ENCODE results near the gene NOC4L. TPM values are rescaled to one million over a fixed set of nuclear protein-coding genes. Genes with fewer than 3 reads are reported as not detected.

The NOC4L gene
- total RNA-seq, 2 experiments from 2014 or later, result 31.0 to 47.6 TPM

DNA sequence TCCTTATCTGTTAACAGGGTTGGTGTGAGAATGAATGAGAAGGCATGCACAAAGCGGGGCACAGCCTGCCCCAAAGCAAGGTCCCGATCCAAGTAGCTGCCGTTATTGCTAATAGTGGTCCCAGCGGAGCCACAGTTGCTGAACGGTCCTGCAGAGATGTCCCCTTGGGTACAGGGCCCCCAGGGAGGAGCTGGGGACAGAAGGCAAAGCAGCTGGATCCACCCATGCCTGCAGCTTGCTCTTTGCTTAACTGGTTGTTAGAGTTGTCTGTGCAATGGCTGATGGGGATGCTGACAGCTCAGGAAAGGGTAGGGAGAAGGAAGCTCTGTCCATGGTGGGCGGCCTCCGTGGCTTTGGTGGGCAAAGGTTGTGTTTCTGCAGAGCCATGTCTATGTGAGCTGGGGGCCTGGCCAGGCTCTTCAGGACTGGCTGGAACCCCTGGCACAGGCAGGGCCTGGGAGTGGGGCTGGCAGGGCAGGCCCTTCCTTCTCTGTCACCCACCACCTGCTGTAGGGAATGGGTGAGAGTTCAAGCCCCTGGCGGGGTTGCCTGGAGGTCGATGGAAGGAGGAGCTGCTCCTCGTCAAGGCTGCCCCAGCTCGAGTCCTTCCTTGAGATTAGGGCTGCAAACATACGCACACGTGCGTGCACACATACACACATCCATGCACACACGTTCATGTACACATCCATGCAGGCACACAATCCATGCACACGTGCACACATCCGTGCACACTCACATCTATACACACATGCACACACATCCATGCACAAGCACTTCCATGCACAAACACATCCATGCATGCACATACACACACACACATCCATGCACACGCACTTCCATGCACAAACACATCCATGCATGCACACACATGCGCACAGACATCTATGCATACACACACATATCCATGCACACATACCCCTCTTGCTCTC, 35.4 kb downstream of the NOC4L start:
- H3K9me2 ChIP-seq (ENCODE audit: insufficient read depth, low read length), result no peaks in the 10 kb centered on the region
- no peaks in the 10 kb centered on the region for H3K79me2 ChIP-seq (ENCODE audit: insufficient read depth, low read depth, low read length)
- BruUV-seq (replicated peaks), result no TSS peak
- H3K36me3 ChIP-seq (ENCODE audit: insufficient read depth, low read length), result no peaks in the 10 kb centered on the region
- no peak for DNase-seq (ENCODE audit: low spot score)
- no peak overlapping the region for H3K27ac ChIP-seq (ENCODE audit: low read depth, low read length, poor library complexity, severe bottlenecking)
- TF ChIP-seq EZH2phosphoT487 (IDR thresholded peaks at IDR 0.05; ENCODE audit: borderline replicate concordance, low read depth, low read length), result no peak
- TF ChIP-seq, protein P1, sequence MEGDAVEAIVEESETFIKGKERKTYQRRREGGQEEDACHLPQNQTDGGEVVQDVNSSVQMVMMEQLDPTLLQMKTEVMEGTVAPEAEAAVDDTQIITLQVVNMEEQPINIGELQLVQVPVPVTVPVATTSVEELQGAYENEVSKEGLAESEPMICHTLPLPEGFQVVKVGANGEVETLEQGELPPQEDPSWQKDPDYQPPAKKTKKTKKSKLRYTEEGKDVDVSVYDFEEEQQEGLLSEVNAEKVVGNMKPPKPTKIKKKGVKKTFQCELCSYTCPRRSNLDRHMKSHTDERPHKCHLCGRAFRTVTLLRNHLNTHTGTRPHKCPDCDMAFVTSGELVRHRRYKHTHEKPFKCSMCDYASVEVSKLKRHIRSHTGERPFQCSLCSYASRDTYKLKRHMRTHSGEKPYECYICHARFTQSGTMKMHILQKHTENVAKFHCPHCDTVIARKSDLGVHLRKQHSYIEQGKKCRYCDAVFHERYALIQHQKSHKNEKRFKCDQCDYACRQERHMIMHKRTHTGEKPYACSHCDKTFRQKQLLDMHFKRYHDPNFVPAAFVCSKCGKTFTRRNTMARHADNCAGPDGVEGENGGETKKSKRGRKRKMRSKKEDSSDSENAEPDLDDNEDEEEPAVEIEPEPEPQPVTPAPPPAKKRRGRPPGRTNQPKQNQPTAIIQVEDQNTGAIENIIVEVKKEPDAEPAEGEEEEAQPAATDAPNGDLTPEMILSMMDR (conservative IDR thresholded peaks at IDR 0.05; ENCODE audit: low read length), result no peak
- H4K20me1 ChIP-seq (ENCODE audit: insufficient read depth, low read length), result no peaks in the 10 kb centered on the region
- ChIA-PET CTCF (ENCODE audit: unreplicated experiment) (no interaction called here), POLR2A (no interaction called here)
- no peak overlapping the region for H3K4me3 ChIP-seq (ENCODE audit: low read depth, low read length, poor library complexity, severe bottlenecking)
- H3K4me1 ChIP-seq (ENCODE audit: insufficient read depth, low read length, poor library complexity, severe bottlenecking), result peaks cover 10% of the 10 kb centered on the region
- no peak overlapping the region for H3K4me2 ChIP-seq (ENCODE audit: low read length)
- no peaks in the 10 kb centered on the region for H3K9me3 ChIP-seq (ENCODE audit: low read length)
- intact Hi-C loops (cut with micrococcal nuclease; ENCODE audit: unreplicated experiment), result no loop called here
- no peak overlapping the region for H2AFZ ChIP-seq (ENCODE audit: low read length)

DNA sequence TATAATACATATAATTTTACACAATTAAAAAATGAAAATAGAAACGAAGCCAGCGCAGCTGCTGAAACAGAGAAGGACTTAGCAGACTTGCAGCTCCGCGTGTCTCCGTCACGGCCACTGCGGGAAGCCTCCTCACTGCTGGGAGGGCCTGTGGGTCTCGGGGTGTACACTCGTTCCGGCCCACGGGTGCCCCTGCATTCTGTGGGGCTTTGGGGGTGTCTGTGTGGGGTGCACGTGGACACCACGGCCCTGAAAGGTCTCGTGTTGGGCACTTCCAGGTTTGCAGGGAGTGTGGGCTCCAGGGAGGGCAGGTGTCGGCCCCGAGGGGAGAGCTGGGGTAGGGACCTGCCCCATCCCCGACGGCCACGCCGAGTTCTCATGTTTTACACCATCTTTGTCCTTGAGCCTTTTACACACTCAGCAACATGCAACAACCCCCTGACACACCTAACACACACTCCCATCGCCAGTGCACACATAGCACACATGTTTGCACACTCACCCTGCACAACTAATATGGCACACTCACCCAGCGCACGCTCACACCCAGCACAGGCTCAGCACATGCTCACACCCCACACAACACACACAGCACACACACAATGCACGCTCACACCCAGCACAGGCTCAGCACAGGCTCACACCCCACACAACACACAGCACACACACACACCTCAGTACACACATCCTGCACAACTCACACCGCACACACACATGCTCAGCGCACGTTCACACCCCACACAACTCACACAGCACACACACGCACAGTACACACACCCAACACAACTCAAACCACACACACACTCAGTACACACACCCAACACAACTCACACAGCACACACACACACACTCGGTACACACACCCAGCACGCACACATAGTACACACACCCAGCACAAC, 36.6 kb downstream of the NOC4L start:
- no peak for TF ChIP-seq EZH2phosphoT487 (IDR thresholded peaks at IDR 0.05; ENCODE audit: borderline replicate concordance, low read depth, low read length)
- TF ChIP-seq, protein P1 (conservative IDR thresholded peaks at IDR 0.05; ENCODE audit: low read length), result no peak
- Histone ChIP-seq H4K20me1 (ENCODE audit: insufficient read depth, low read length) (no peaks in the 10 kb centered on the region), H2AFZ (ENCODE audit: low read length) (no peak overlapping the region), H3K36me3 (ENCODE audit: insufficient read depth, low read length) (no peaks in the 10 kb centered on the region), H3K27ac (ENCODE audit: low read depth, low read length, poor library complexity, severe bottlenecking) (no peak overlapping the region), H3K9me3 (ENCODE audit: low read length) (no peaks in the 10 kb centered on the region), H3K79me2 (ENCODE audit: insufficient read depth, low read depth, low read length) (no peaks in the 10 kb centered on the region), H3K9me2 (ENCODE audit: insufficient read depth, low read length) (no peaks in the 10 kb centered on the region), H3K4me3 (ENCODE audit: low read depth, low read length, poor library complexity, severe bottlenecking) (no peak overlapping the region), H3K4me1 (ENCODE audit: insufficient read depth, low read length, poor library complexity, severe bottlenecking) (peaks cover 8% of the 10 kb centered on the region), H3K4me2 (ENCODE audit: low read length) (no peak overlapping the region)
- POLR2A ChIA-PET, result no interaction called here
- CTCF ChIA-PET (ENCODE audit: unreplicated experiment), result no interaction called here
- no TSS peak for BruUV-seq (replicated peaks)
- DNase-seq (ENCODE audit: low spot score), result no peak
- intact Hi-C loops (cut with micrococcal nuclease; ENCODE audit: unreplicated experiment), result no loop called here
